Measurements from ENCODE around the gene TELO2.
"Not testable (repeated sequence)": the region's sequence is repeated elsewhere in the genome, so short reads cannot be mapped to it uniquely, and the experiment has no call there.

Gene TELO2

GRCh38 chr16:1475552-1476114 is 17.5 kb upstream of the TELO2 start:
- DNase-seq (ENCODE audit: low spot score): no peak

GRCh38 chr16:1477033-1477432 is 16.1 kb upstream of the TELO2 start:
- DNase-seq (ENCODE audit: low spot score): no peak

GRCh38 chr16:1478937-1479336 is 14.2 kb upstream of the TELO2 start:
- DNase-seq (ENCODE audit: low spot score): not testable (repeated sequence)

- DNase-seq (ENCODE audit: low spot score): no peak
These were observed 11.0 kb upstream of the TELO2 start for GRCh38 chr16:1481906-1482835.

- DNase-seq (ENCODE audit: low spot score): no peak
These were observed 7.2 kb upstream of the TELO2 start for GRCh38 chr16:1485847-1486496.

- no peak for DNase-seq (ENCODE audit: low spot score)
These were observed 6.4 kb upstream of the TELO2 start for GRCh38 chr16:1486551-1487390.

GRCh38 chr16:1487395-1488053 is 5.6 kb upstream of the TELO2 start:
- no peak for DNase-seq (ENCODE audit: low spot score)

GRCh38 chr16:1488054-1488601 is 5.0 kb upstream of the TELO2 start:
- DNase-seq (ENCODE audit: low spot score): no peak

- no peak for DNase-seq (ENCODE audit: low spot score)
These were observed 4.5 kb upstream of the TELO2 start, which contains the start of gene PTX4 for GRCh38 chr16:1488619-1489018. TSS of gene PTX4 (minus strand) at chr16:1488944. CDS start at chr16:1488909, 35 bp downstream.

GRCh38 chr16:1489077-1489476 is 4.1 kb upstream of the TELO2 start:
- DNase-seq (ENCODE audit: low spot score): no peak

GRCh38 chr16:1491327-1491726 is 1.8 kb upstream of the TELO2 start:
- DNase-seq (ENCODE audit: low spot score): no peak

GRCh38 chr16:1492082-1492922 is 858 bp upstream of the TELO2 start:
- no peak for DNase-seq (ENCODE audit: low spot score)

- no peak for DNase-seq (ENCODE audit: low spot score)
These were observed 560 bp downstream of the TELO2 start for GRCh38 chr16:1493746-1494094.

GRCh38 chr16:1494129-1494640 is 1.0 kb downstream of the TELO2 start:
- no peak for DNase-seq (ENCODE audit: low spot score)

- no peak for DNase-seq (ENCODE audit: low spot score)
These were observed 1.6 kb downstream of the TELO2 start for GRCh38 chr16:1494711-1495110.

- no peak for DNase-seq (ENCODE audit: low spot score)
These were observed 2.2 kb downstream of the TELO2 start for GRCh38 chr16:1495211-1495888.

- DNase-seq (ENCODE audit: low spot score): no peak
These were observed 2.7 kb downstream of the TELO2 start for GRCh38 chr16:1495889-1496262.

GRCh38 chr16:1496464-1496863 is 3.3 kb downstream of the TELO2 start:
- DNase-seq (ENCODE audit: low spot score): no peak

- DNase-seq (ENCODE audit: low spot score): no peak
These were observed 3.9 kb downstream of the TELO2 start for GRCh38 chr16:1497014-1497598.

Data from globus pallidus (tissue), 1 donor.